PC-3 (cell line): ENCODE results near the gene ADORA2A.

Source experiments
- EZH2 ChIP-seq: fragments of 300-600 bp; sonication (generic); IDR thresholded peaks from one replicate; pipeline ENCODE4 v1.6.1; 2017; ENCODE audit warnings: antibody characterized with exemption, mild to moderate bottlenecking, low read length; ENCODE audit not compliant: unreplicated experiment
- EZH2phosphoT487 ChIP-seq: fragments of 300-600 bp; sonication (generic); IDR thresholded peaks from 2 replicates; pipeline ENCODE4 v1.6.1; 2018; ENCODE audit warnings: mild to moderate bottlenecking, antibody characterized with exemption, low read length, borderline replicate concordance
- TF ChIP-seq, protein P1 (sequence below): fragments of 300-600 bp; sonication (generic); conservative IDR thresholded peaks from 2 replicates; pipeline ENCODE4 v1.5.1; 2017; ENCODE audit warnings: antibody characterized with exemption, low read depth, mild to moderate bottlenecking, low read length

GRCh38 chr22:24433828-24434470, 6.5 kb downstream of the ADORA2A start:
- TF ChIP-seq, protein P1, sequence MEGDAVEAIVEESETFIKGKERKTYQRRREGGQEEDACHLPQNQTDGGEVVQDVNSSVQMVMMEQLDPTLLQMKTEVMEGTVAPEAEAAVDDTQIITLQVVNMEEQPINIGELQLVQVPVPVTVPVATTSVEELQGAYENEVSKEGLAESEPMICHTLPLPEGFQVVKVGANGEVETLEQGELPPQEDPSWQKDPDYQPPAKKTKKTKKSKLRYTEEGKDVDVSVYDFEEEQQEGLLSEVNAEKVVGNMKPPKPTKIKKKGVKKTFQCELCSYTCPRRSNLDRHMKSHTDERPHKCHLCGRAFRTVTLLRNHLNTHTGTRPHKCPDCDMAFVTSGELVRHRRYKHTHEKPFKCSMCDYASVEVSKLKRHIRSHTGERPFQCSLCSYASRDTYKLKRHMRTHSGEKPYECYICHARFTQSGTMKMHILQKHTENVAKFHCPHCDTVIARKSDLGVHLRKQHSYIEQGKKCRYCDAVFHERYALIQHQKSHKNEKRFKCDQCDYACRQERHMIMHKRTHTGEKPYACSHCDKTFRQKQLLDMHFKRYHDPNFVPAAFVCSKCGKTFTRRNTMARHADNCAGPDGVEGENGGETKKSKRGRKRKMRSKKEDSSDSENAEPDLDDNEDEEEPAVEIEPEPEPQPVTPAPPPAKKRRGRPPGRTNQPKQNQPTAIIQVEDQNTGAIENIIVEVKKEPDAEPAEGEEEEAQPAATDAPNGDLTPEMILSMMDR: no peak
- TF ChIP-seq EZH2phosphoT487 (no peak), EZH2 (no peak)
